GM12874 (cell line): ENCODE measurements around the gene RIOK1.

Experiments
- TF ChIP-seq, protein P1 (sequence below): IDR thresholded peaks from 2 replicates; pipeline ENCODE4 v1.5.1; 2011; ENCODE audit warnings: low read depth, mild to moderate bottlenecking, control low read depth, low read length, moderate library complexity; ENCODE audit not compliant: insufficient read depth

The RIOK1 gene

DNA sequence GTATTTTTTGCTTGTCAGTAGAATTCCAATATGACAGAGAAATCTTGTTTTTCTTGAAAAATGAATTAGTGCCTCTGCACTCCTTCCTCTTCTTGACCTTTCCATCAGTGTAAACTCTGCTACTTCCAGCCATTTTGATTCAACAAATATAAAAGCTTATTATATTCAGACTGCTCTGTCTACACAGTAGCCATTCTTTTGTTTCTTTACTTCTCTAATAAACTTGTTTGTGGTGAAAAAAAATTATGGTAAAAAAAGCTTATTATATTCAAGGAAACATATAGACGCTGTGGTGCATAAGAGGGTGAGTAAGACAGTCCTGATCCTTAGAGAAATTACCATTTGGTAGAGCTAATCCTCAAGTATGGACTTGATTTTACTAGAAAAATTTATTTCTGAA lies 11.6 kb upstream of the RIOK1 start:
- TF ChIP-seq, protein P1, sequence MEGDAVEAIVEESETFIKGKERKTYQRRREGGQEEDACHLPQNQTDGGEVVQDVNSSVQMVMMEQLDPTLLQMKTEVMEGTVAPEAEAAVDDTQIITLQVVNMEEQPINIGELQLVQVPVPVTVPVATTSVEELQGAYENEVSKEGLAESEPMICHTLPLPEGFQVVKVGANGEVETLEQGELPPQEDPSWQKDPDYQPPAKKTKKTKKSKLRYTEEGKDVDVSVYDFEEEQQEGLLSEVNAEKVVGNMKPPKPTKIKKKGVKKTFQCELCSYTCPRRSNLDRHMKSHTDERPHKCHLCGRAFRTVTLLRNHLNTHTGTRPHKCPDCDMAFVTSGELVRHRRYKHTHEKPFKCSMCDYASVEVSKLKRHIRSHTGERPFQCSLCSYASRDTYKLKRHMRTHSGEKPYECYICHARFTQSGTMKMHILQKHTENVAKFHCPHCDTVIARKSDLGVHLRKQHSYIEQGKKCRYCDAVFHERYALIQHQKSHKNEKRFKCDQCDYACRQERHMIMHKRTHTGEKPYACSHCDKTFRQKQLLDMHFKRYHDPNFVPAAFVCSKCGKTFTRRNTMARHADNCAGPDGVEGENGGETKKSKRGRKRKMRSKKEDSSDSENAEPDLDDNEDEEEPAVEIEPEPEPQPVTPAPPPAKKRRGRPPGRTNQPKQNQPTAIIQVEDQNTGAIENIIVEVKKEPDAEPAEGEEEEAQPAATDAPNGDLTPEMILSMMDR: no peak

DNA sequence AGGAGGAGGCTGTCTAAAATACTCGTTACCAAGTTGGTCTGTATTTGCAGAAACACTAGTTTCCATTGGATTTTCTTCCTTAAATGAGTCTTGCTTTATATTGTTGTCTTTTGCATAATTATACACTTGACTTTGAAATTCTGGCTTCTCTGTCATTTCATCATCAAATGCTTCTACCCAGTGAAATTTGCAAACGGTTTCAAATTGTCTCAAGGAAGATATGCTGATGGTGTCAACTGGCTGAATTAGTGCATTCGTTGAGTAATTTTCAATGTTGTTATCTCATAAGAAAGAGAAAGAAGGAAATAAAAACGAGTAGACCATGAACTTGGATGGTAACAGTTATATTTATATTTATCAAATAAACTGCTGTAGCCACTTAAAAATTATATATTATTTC lies 10.9 kb upstream of the RIOK1 start:
- TF ChIP-seq, protein P1: no peak

DNA sequence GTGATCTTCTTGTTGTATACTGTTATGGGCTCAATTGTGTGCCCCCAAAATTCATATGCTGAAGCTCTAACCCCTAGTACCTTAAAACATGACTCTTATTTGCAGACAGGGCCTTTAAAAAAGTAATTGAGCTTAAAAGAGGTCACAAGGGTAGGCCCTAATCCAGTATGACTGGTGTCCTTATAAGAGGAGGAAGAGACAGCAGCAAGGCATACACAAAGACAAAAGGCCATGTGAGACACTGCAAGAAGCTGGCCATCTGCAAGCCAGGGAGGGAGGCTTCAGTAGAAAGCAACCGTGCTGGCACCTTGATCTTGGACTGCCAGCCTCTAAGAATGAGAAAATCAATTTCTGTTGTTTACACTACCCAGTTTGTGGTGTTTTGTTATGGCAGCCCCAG lies 8.5 kb upstream of the RIOK1 start:
- TF ChIP-seq, protein P1: no peak

DNA sequence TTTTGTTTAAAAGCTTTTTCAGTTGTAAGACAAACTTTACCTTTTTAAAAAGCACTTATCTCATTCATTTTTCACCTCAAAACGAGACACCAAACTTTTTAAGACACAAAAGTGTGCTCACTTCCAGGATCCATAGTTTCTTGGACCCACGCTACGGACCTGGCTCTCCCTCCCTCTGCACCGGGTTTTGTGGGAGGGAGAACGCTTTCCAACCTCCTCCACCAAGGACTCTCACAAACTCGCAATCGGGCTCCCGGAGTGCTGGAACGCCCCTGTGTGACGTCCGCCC lies 502 bp upstream of the RIOK1 start:
- TF ChIP-seq, protein P1: no peak

DNA sequence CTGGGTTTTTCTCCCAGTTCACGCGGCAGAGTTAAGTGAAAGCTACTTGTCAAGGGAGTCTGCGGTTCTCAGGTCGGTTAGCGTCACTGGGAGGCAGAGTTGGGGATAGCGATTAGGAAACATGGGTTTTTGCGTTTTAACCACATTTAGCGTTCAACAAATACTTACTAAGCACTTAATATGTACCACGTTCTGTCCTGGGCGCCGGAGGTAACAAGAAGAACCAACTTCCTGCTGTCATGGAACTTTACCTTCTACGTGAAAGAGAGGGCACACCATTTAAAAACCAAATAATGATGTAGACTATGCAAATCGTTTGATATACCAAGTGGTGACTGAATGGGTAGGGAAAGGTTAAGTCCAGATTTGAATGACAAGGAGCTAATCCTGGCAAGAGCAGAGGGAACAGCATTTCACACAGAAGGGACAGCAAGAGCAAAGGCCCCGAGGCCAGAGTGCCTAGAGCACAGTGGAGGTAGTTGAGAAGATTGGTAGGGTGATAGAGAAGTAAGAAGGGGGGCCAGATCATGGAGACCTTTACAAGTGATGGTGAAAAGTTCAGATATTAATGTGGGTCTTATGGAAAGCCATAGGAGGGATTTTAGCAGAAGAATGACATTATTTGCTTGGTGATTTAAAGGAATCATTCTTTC lies 744 bp downstream of the RIOK1 start:
- TF ChIP-seq, protein P1: no peak

DNA sequence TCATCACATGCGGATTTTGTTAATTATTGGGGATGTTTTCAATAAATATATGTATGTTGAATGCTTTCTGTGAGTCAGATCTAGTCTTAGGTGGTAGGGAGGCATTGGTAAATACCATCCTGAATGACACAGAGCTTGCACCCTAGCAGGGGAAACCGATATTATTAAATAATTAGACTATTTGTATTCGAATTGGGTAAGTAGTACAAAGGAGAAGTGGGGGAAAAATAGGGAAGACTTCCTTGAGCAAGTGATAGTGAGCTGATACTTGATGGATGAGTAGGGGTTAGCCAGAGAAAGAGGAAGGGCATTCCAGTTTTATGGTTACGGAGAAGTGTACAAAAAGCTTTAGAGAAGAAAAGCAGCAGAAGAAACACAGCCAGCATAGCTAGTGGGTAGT lies 1.5 kb downstream of the RIOK1 start:
- TF ChIP-seq, protein P1: no peak

DNA sequence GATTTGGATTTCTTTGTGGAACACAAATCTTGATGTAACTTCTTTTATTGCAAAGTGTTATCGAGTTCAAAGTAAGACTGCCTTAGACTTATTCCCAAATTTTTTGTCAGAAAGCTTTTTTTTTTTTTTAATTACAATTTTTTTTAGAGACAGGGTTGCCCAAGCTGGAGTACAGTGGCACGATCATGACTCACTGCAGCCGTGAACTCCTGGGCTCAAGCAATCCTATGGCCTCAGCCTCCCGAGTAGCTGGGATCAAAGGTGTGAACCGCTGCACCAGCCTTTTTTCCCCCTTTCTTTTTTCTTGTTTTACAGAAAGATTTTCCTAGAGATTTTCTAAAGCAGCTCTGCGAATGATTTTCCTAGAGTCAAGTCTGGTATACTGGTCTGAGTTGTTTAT lies 2.8 kb downstream of the RIOK1 start:
- TF ChIP-seq, protein P1: no peak
